Measurements from ENCODE around the gene SH2D3C. TPM values are rescaled to one million over a fixed set of nuclear protein-coding genes. Genes with fewer than 3 reads are reported as not detected.

The SH2D3C gene
- total RNA-seq, 1 donor from 2014 or later, result 0.17 TPM

DNA sequence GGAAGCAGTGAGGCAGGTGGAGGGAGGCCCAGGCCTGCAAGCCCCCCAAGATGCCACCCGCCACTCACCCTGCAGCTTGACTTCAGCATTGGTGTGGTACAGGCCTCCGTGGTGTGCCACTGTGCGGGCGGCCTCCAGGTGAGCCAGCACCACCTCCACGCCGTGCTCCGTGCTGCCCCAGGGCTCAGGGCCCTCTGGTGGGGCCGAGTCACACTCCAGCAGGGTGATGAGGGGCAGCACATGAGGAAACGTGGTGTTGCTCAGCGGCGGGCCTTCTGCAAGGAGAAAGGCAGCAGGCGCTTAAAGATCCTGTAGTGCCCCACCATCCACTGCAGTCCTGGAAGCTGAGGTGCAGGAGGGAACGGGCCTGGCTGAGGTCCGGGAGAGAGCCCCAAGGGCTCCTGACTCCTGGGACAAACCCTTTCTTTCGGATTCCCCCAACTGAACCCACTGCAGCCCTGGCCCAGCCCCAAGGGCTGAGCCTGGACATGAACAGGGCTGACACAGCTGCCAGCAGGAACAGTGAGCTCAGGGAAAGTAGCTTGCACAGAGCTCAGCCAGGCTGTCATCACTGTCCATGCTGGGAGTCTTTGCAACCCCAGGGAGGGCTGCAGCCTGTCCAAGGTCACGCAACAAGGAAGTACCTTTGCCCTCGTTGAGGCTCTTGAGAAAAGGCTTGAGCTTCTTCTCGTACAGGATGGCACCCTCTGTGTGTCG, 38.7 kb downstream of the SH2D3C start:
- Histone ChIP-seq H3K4me3 (ENCODE audit: low read depth, low read length) (no peak overlapping the region), H3K36me3 (ENCODE audit: control insufficient read depth, insufficient read depth, low read length) (no peaks in the 10 kb centered on the region), H3K27me3 (ENCODE audit: control insufficient read depth, insufficient read depth, low read length) (peaks cover 7% of the 10 kb centered on the region)
- TF ChIP-seq, protein P1, sequence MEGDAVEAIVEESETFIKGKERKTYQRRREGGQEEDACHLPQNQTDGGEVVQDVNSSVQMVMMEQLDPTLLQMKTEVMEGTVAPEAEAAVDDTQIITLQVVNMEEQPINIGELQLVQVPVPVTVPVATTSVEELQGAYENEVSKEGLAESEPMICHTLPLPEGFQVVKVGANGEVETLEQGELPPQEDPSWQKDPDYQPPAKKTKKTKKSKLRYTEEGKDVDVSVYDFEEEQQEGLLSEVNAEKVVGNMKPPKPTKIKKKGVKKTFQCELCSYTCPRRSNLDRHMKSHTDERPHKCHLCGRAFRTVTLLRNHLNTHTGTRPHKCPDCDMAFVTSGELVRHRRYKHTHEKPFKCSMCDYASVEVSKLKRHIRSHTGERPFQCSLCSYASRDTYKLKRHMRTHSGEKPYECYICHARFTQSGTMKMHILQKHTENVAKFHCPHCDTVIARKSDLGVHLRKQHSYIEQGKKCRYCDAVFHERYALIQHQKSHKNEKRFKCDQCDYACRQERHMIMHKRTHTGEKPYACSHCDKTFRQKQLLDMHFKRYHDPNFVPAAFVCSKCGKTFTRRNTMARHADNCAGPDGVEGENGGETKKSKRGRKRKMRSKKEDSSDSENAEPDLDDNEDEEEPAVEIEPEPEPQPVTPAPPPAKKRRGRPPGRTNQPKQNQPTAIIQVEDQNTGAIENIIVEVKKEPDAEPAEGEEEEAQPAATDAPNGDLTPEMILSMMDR (IDR thresholded peaks at IDR 0.05; ENCODE audit: insufficient read depth, low read length, poor library complexity, severe bottlenecking), result no peak
- no peak for DNase-seq (ENCODE audit: low read depth)

DNA sequence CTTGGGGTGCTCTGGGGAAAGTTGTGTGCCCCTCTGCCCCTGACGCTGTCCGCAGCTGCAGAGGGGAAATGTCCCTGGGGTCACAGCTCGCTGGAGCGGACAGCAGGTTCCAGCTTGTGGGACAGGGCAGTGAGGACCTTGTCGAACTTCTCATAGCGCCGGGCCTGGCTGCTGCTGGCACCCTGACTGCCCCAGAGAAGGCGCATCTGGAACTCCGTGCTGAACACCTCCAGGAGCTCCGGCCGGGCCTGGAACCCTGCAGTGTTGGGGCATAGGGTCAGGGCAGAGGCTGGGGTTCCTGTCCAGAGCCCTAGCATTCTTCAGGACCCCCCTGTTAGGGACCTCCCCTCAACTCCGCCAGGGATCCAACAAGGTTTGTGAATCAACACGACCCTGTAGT, 39.8 kb downstream of the SH2D3C start:
- peaks cover 3% of the 10 kb centered on the region for H3K27me3 ChIP-seq (ENCODE audit: control insufficient read depth, insufficient read depth, low read length)
- DNase-seq (ENCODE audit: low read depth), result no peak
- TF ChIP-seq, protein P1 (IDR thresholded peaks at IDR 0.05; ENCODE audit: insufficient read depth, low read length, poor library complexity, severe bottlenecking), result no peak
- no peaks in the 10 kb centered on the region for H3K36me3 ChIP-seq (ENCODE audit: control insufficient read depth, insufficient read depth, low read length)
- no peak overlapping the region for H3K4me3 ChIP-seq (ENCODE audit: low read depth, low read length)

DNA sequence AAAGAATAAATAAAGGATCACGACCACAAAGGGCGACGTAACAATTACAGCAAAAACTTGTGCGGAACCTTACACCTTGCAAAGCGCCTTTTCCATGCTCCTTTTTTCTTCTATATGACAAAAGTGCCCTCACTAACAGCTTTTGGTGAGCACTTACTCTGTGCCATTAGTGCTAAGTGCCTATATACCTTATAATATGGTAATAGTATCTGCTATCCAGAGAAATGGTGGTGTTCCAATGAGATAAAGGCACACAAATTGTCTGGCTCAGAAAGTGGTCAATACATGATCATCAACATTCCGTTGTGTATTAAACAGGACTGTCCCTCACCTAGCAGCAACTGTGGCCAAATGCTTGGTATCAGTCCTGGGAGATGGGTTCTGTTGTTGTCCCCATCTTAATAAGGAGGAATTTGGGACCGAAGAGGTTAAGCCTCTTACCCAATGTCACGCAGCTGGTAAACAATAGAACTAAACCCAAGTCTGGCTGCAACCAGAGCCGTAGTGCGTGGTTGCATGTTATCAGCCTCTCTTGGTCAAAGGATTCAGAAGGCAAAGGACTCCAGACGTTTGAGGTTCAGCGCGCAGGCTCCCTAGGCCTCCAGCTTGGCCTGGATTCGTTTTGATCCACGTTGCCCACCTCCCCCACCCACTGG, 42.8 kb downstream of the SH2D3C start:
- no peaks in the 10 kb centered on the region for H3K36me3 ChIP-seq (ENCODE audit: control insufficient read depth, insufficient read depth, low read length)
- H3K27me3 ChIP-seq (ENCODE audit: control insufficient read depth, insufficient read depth, low read length), result no peaks in the 10 kb centered on the region
- H3K4me3 ChIP-seq (ENCODE audit: low read depth, low read length), result no peak overlapping the region
- TF ChIP-seq, protein P1 (IDR thresholded peaks at IDR 0.05; ENCODE audit: insufficient read depth, low read length, poor library complexity, severe bottlenecking), result no peak
- no peak for DNase-seq (ENCODE audit: low read depth)

DNA sequence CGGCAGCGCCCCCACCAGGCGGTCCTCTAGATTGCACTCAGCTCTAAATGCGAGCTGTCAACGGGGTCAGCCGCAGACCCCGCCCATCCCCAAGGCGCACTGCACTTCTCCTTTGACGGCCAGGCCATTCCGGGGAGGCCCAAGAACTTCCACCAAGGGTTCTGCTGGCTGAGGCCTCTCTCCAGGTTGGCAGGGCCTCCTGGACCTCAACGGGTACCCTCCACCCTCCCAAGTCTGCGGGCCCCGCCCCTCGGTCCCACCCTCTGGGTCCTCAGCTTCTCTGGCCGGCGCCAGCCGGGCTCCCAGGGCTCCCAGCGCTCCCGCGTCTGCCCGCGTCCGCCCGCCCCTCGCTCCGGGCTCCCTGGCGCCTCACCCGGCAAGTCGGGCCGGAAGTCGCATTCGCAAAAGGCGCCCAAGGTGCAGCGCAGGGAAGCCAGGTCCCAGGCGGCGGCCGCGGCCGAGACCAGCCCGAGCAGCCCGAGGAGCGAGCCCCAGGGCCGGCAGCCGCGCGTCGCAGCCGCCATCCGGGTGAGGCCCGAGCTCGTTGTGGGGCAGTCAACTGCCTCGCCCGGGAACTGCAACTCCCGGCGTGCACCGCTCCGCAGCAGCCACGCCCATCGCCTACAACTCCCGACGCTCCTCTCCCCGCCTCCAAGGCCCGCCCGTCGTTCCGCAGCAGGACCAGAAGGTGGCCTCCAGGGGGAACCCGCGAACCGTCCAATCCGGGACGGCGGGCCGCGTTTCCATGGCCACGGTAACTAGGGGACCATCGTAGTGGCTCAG, 43.5 kb downstream of the SH2D3C start, which contains the start of gene TOR2A:
TOR2A (minus strand) TSS at position 548 of the 783 bp plus-strand sequence; CDS start at position 524, 24 bp downstream.
- H3K4me3 ChIP-seq (ENCODE audit: low read depth, low read length), result peak within 1 kb of the TSS; percentile 49
- TF ChIP-seq, protein P1 (IDR thresholded peaks at IDR 0.05; ENCODE audit: insufficient read depth, low read length, poor library complexity, severe bottlenecking), result peak; percentile 94
- H3K27me3 ChIP-seq (ENCODE audit: control insufficient read depth, insufficient read depth, low read length), result no peaks in the 10 kb centered on the region
- peak; percentile 81 for DNase-seq (ENCODE audit: low read depth)
- H3K36me3 ChIP-seq (ENCODE audit: control insufficient read depth, insufficient read depth, low read length), result no peaks in the 10 kb centered on the region

DNA sequence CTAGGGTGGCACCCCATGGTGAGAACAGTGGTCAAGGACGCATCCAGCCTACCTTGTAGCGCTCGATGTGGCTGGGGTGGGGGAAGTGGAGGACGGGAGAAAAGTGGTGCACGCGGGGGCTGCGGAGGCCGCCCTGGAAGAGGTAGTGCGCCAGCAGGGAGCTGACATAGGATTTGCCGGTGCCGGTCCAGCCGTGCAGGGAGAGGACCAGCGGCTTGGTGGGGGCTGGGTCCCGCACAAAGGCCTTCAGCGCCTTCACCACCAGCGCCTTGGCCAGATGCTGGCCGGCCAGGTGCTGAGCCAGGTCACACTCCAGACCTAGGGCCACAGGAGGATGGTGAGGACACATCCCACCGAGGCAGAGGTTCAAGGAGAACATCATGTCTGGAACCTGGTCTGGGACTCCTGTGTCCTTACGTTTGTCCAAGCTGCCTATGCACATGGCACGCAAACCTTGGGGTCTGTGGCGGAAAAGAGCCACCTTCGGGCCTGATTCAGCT, 44.2 kb downstream of the SH2D3C start:
- H3K4me3 ChIP-seq (ENCODE audit: low read depth, low read length), result peak overlapping the region; percentile 17
- no peak for DNase-seq (ENCODE audit: low read depth)
- no peaks in the 10 kb centered on the region for H3K27me3 ChIP-seq (ENCODE audit: control insufficient read depth, insufficient read depth, low read length)
- TF ChIP-seq, protein P1 (IDR thresholded peaks at IDR 0.05; ENCODE audit: insufficient read depth, low read length, poor library complexity, severe bottlenecking), result no peak
- H3K36me3 ChIP-seq (ENCODE audit: control insufficient read depth, insufficient read depth, low read length), result no peaks in the 10 kb centered on the region
